HEK293 (cell line): ENCODE measurements around the gene HERPUD2.

Experiments
- CTCF ChIA-PET: fragments of 350-600 bp; formaldehyde crosslinking; extraction: SDS; loops from one replicate; lab custom pipeline; 2021; ENCODE audit warnings: antibody characterized with exemption; lab: Yijun Ruan, JAX
- POLR2A ChIA-PET: fragments of 300-600 bp; formaldehyde crosslinking; extraction: SDS; loops from one replicate; lab custom pipeline; 2020; ENCODE audit warnings: antibody characterized with exemption, inconsistent platforms; lab: Yijun Ruan, JAX
- H3K27ac ChIP-seq: fragments of 200-500 bp; sonication (Bioruptor generic); 2 replicates; pipeline ENCODE4 v1.5.1; 2014; ENCODE audit warnings: low read depth, low read length, control low read depth, inconsistent platforms; ENCODE audit errors: extremely low read depth
- H3K36me3 ChIP-seq, 2 experiments: fragments of 200-500 bp in 1 of 2; sonication (Bioruptor generic) in 1 of 2; 1 replicate in 1 of 2; 2 replicates in 1 of 2; pipeline ENCODE4 v1.5.1; 2014 to 2017; ENCODE audit warnings: inconsistent platforms in 2 of 2, low read length in 2 of 2; ENCODE audit not compliant: control insufficient read depth in 2 of 2, insufficient read depth in 1 of 2
- H3K4me1 ChIP-seq: fragments of 200-500 bp; sonication (Bioruptor generic); 2 replicates; pipeline ENCODE4 v1.5.1; 2014; ENCODE audit warnings: mild to moderate bottlenecking, low read length, inconsistent platforms; ENCODE audit not compliant: control insufficient read depth, insufficient read depth
- H3K4me3 ChIP-seq: 2 replicates; pipeline ENCODE4 v1.5.1; 2011; ENCODE audit warnings: low read depth, mild to moderate bottlenecking, control low read depth, low read length, moderate library complexity
- H3K9me3 ChIP-seq: fragments of 200-500 bp; sonication (Bioruptor generic); 2 replicates; pipeline ENCODE4 v1.5.1; 2014; ENCODE audit warnings: low read depth, low read length, inconsistent platforms; ENCODE audit not compliant: control insufficient read depth, insufficient read depth
- BCL11B ChIP-seq: fragments of 450-650 bp; formaldehyde crosslinking; IDR thresholded peaks from 2 replicates; pipeline ENCODE4 v1.5.1; 2016; ENCODE audit warnings: low read depth, missing biosample characterization, missing genetic modification characterization
- GLIS1 ChIP-seq: fragments of 450-650 bp; formaldehyde crosslinking; IDR thresholded peaks from 2 replicates; pipeline ENCODE4 v1.5.1; 2016; ENCODE audit warnings: missing biosample characterization, missing genetic modification characterization
- SCRT1 ChIP-seq: fragments of 450-650 bp; formaldehyde crosslinking; IDR thresholded peaks from 2 replicates; pipeline ENCODE4 v1.5.1; 2016; ENCODE audit warnings: missing biosample characterization, missing genetic modification characterization, borderline replicate concordance
- ZIC2 ChIP-seq: fragments of 450-650 bp; formaldehyde crosslinking; IDR thresholded peaks from 2 replicates; pipeline ENCODE4 v1.5.1; 2016; ENCODE audit warnings: missing biosample characterization, missing genetic modification characterization
- ZNF274 ChIP-seq, 2 experiments: fragments of 200-500 bp in 1 of 2; fragments of 450-650 bp in 1 of 2; sonication (Bioruptor generic) in 1 of 2; formaldehyde crosslinking in 1 of 2; IDR thresholded peaks; 2 replicates each; pipeline versions ENCODE4 v1.5.1 to v1.6.1; 2014 to 2016; ENCODE audit warnings: borderline replicate concordance in 1 of 2, inconsistent platforms in 1 of 2, low read length in 1 of 2, missing biosample characterization in 1 of 2, missing genetic modification characterization in 1 of 2
- ZNF530 ChIP-seq: fragments of 450-650 bp; formaldehyde crosslinking; IDR thresholded peaks from 2 replicates; pipeline ENCODE4 v1.5.1; 2016; ENCODE audit warnings: low read depth, missing biosample characterization, missing genetic modification characterization
- ZNF549 ChIP-seq: fragments of 450-650 bp; IDR thresholded peaks from 2 replicates; pipeline ENCODE4 v1.5.1; 2018; ENCODE audit warnings: missing biosample characterization, missing genetic modification characterization, mild to moderate bottlenecking, inconsistent platforms, moderate library complexity
- ZNF664 ChIP-seq: fragments of 450-650 bp; formaldehyde crosslinking; IDR thresholded peaks from 2 replicates; pipeline ENCODE4 v1.5.1; 2016; ENCODE audit warnings: missing biosample characterization, missing genetic modification characterization
- ZNF707 ChIP-seq: fragments of 450-650 bp; formaldehyde crosslinking; IDR thresholded peaks from 2 replicates; pipeline ENCODE4 v1.5.1; 2016; ENCODE audit warnings: missing biosample characterization, missing genetic modification characterization
- ZSCAN30 ChIP-seq: fragments of 450-650 bp; IDR thresholded peaks from 2 replicates; pipeline ENCODE4 v1.5.1; 2018; ENCODE audit warnings: missing biosample characterization, mild to moderate bottlenecking, missing genetic modification characterization, moderate library complexity
- TF ChIP-seq, protein P1 (sequence below): fragments of 450-650 bp; formaldehyde crosslinking; IDR thresholded peaks from 2 replicates; pipeline ENCODE4; 2016; ENCODE audit warnings: missing biosample characterization, missing genetic modification characterization
- TF ChIP-seq, protein P2 (sequence below): fragments of 450-650 bp; formaldehyde crosslinking; IDR thresholded peaks from 2 replicates; pipeline ENCODE4 v1.5.1; 2016; ENCODE audit warnings: missing biosample characterization, missing genetic modification characterization
- TF ChIP-seq, protein P3 (sequence below): fragments of 450-650 bp; formaldehyde crosslinking; conservative IDR thresholded peaks from 2 replicates; pipeline ENCODE4 v1.5.1; 2016; ENCODE audit warnings: low read depth, missing biosample characterization, missing genetic modification characterization

Gene HERPUD2

DNA sequence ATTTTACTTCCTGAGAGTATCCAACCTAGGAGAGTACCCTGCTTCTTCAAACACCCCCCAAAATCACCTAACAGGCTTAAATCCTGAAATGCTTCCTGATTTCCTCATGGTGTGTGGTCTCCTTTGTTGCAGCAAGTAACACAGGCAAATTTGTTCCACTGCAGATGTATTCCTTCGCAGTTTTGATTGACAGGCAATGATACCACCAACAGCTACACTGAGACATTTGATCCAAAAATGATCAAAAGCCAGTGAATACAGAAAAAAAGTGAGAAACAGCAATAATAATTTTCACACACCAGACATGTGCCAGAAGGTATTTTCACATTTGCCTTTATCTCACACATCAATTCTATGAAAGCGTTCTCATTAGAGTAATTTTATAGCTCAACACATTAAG lies 95.9 kb downstream of the HERPUD2 start:
- H3K4me1 ChIP-seq, result 0 out of 2 replicates have a peak, but pooled peaks cover 3% of the 10 kb centered on the region
- H3K4me3 ChIP-seq, result no peak overlapping the region
- ChIA-PET POLR2A (no interaction called here), CTCF (interaction anchor here (0.9 to 1.1 kb wide), 2 partner anchors 25 to 38 kb away, joined by 3 read pairs; no protein-coding TSS in a partner anchor)
- H3K9me3 ChIP-seq, result no peaks in the 10 kb centered on the region
- TF ChIP-seq ZNF707, result no peak
- no peak for TF ChIP-seq ZNF530 (tag by site-specific recombination)
- TF ChIP-seq, protein P1, sequence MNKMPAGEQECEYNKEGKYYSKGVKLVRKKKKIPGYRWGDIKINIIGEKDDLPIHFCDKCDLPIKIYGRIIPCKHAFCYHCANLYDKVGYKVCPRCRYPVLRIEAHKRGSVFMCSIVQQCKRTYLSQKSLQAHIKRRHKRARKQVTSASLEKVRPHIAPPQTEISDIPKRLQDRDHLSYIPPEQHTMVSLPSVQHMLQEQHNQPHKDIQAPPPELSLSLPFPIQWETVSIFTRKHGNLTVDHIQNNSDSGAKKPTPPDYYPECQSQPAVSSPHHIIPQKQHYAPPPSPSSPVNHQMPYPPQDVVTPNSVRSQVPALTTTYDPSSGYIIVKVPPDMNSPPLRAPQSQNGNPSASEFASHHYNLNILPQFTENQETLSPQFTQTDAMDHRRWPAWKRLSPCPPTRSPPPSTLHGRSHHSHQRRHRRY (tag by site-specific recombination), result no peak
- no peak for TF ChIP-seq ZNF664
- no peak for TF ChIP-seq BCL11B (tag by site-specific recombination)
- TF ChIP-seq, protein P2, sequence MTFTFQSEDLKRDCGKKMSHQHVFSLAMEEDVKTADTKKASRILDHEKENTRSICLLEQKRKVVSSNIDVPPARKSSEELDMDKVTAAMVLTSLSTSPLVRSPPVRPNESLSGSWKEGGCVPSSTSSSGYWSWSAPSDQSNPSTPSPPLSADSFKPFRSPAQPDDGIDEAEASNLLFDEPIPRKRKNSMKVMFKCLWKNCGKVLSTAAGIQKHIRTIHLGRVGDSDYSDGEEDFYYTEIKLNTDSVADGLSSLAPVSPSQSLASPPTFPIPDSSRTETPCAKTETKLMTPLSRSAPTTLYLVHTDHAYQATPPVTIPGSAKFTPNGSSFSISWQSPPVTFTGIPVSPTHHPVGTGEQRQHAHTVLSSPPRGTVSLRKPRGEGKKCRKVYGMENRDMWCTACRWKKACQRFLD (tag by site-specific recombination), result no peak
- no peak for TF ChIP-seq ZSCAN30 (tag by site-specific recombination)
- TF ChIP-seq, protein P3, sequence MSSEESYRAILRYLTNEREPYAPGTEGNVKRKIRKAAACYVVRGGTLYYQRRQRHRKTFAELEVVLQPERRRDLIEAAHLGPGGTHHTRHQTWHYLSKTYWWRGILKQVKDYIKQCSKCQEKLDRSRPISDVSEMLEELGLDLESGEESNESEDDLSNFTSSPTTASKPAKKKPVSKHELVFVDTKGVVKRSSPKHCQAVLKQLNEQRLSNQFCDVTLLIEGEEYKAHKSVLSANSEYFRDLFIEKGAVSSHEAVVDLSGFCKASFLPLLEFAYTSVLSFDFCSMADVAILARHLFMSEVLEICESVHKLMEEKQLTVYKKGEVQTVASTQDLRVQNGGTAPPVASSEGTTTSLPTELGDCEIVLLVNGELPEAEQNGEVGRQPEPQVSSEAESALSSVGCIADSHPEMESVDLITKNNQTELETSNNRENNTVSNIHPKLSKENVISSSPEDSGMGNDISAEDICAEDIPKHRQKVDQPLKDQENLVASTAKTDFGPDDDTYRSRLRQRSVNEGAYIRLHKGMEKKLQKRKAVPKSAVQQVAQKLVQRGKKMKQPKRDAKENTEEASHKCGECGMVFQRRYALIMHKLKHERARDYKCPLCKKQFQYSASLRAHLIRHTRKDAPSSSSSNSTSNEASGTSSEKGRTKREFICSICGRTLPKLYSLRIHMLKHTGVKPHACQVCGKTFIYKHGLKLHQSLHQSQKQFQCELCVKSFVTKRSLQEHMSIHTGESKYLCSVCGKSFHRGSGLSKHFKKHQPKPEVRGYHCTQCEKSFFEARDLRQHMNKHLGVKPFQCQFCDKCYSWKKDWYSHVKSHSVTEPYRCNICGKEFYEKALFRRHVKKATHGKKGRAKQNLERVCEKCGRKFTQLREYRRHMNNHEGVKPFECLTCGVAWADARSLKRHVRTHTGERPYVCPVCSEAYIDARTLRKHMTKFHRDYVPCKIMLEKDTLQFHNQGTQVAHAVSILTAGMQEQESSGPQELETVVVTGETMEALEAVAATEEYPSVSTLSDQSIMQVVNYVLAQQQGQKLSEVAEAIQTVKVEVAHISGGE (tag by site-specific recombination), result no peak
- no peak for TF ChIP-seq GLIS1 (tag by site-specific recombination)
- H3K36me3 ChIP-seq, result no peaks in the 10 kb centered on the region
- no peak overlapping the region for H3K27ac ChIP-seq

DNA sequence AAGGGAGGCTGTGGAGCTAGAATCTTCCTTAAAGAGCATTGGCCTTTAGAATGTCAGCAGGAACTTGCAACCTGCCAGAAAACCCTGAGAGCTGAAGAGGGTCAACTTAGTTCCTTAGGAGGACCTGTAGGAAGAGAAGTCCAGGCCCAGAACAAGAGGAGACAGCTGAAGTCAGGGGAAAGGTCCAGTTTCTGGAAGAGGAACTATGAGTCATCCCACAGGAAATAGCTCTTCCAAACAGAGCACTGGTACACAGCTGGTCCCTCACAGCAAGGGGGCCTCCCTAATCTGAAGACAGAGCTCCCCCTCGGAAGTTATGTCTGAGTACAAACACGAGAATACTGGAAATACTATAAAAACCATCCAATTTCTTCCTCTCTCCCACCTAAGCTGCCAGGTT lies 98.9 kb downstream of the HERPUD2 start:
- TF ChIP-seq ZNF274 (IDR thresholded peaks at IDR 0.05; ENCODE audit: low read length), result no peak
- TF ChIP-seq ZNF274 (tag by site-specific recombination; IDR thresholded peaks at IDR 0.05; ENCODE audit: borderline replicate concordance), result no peak
- 0 out of 2 replicates have a peak, but pooled peaks have one; percentile 17 for TF ChIP-seq ZIC2
- H3K4me3 ChIP-seq, result no peak overlapping the region
- H3K36me3 ChIP-seq, result no peaks in the 10 kb centered on the region
- no peaks in the 10 kb centered on the region for H3K9me3 ChIP-seq
- no peak overlapping the region for H3K27ac ChIP-seq
- 0 out of 2 replicates have a peak, but pooled peaks cover 3% of the 10 kb centered on the region for H3K4me1 ChIP-seq
- ChIA-PET POLR2A (no interaction called here), CTCF (interaction anchor here (1.6 kb wide), 1 partner anchor 28 kb away, joined by 7 read pairs; no protein-coding TSS in a partner anchor)

DNA sequence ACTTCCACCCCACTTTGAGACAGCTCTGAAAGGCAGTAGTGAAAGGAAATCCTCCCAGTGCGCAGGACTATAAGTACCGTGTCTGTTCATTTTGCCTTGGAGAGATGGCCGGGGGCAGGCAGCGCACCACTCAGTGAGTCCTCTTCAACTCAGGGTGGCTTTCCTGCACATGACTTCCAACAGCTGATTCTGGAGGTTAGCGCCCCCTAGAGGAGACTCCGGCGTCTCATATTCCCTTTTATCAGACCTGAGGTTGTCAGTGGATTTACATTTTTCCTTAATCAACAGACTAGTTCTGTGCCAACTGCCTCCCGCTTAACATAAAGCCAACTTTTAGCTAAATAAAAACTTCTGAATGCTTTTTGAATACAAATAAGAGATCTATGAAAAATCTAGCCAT lies 101.0 kb downstream of the HERPUD2 start:
- 0 out of 2 replicates have a peak, but pooled peaks cover 3% of the 10 kb centered on the region for H3K4me1 ChIP-seq
- CTCF ChIA-PET, result interaction anchor here (0.6 to 2.7 kb wide), 16 partner anchors 10 to 596 kb away, joined by 3 to 14 read pairs (median 3); no protein-coding TSS in a partner anchor
- POLR2A ChIA-PET, result no interaction called here
- TF ChIP-seq ZNF549 (tag by site-specific recombination) (peak; percentile 58; the same call in 1 of the 2 replicates), SCRT1 (tag by site-specific recombination) (no peak)
- no peak overlapping the region for H3K27ac ChIP-seq
- H3K36me3 ChIP-seq, result no peaks in the 10 kb centered on the region
- no peak overlapping the region for H3K4me3 ChIP-seq
- H3K9me3 ChIP-seq, result no peaks in the 10 kb centered on the region
